Prostate gland (tissue), 2 donors: ENCODE data around the gene HABP2. TPM values are rescaled to one million over a fixed set of nuclear protein-coding genes. Genes with fewer than 3 reads are reported as not detected.

Experiments used
- DNase-seq: peaks from one replicate; pipeline ENCODE4 v3.0.0-alpha.2; 2019; ENCODE audit warnings: low spot score
- H3K27ac ChIP-seq, 2 donors: fragments of 200-600 bp; sonication (generic); 2 replicates each; pipeline ENCODE4 v1.5.1; 2017 to 2019
- H3K27me3 ChIP-seq: fragments of 200-600 bp; sonication (generic); replicated peaks from 2 replicates; pipeline ENCODE4 v1.5.1; 2019; ENCODE audit not compliant: insufficient read depth
- H3K36me3 ChIP-seq, 2 donors: fragments of 200-600 bp; sonication (generic); 1 replicate in 1 of 2; 2 replicates in 1 of 2; pipeline versions ENCODE4 v1.5.1 to v1.8.1; 2017 to 2019
- H3K4me1 ChIP-seq: fragments of 200-600 bp; sonication (generic); replicated peaks from 2 replicates; pipeline ENCODE4 v1.5.1; 2019
- H3K4me3 ChIP-seq, 2 donors: fragments of 200-600 bp; sonication (generic); 2 replicates each; pipeline ENCODE4 v1.5.1; 2017 to 2019
- H3K9me3 ChIP-seq: fragments of 200-600 bp; sonication (generic); 2 replicates; pipeline ENCODE4 v1.5.1; 2017
- POLR2A ChIP-seq: fragments of 450-650 bp; IDR thresholded peaks from one replicate; pipeline ENCODE4 v1.6.1; 2016; ENCODE audit warnings: antibody characterized with exemption, mild to moderate bottlenecking
- POLR2AphosphoS5 ChIP-seq: sonication (generic); formaldehyde crosslinking; IDR thresholded peaks from one replicate; pipeline ENCODE4 v1.6.1; 2017; ENCODE audit warnings: antibody characterized with exemption
- WGBS: methylation state at CpG from one replicate; pipeline ENCODE4 v1.1.5; 2018; 5-methylcytosine and 5-hydroxymethylcytosine counted together
- intact Hi-C: fragments of 100-400 bp; cut with DNase I; formaldehyde crosslinking; loops from one replicate; pipeline ENCODE4 v1.14.2; 2022
- total RNA-seq, 2 donors: library from RNA; depleted of rRNA; stranded (reverse); fragments of >200 nt; gene quantifications; one replicate each; pipeline ENCODE4 v1.1.0, GENCODE V29; 2016
- TF ChIP-seq, protein P1 (sequence below), 4 experiments: fragments of 200-600 bp in 2 of 4; fragments of 450-650 bp in 2 of 4; sonication (generic) in 2 of 4; IDR thresholded peaks; 1 replicate in 3 of 4; 2 replicates in 1 of 4; pipeline ENCODE4 v1.5.1; 2016 to 2019; ENCODE audit warnings: antibody characterized with exemption in 4 of 4, mild to moderate bottlenecking in 2 of 4, moderate library complexity in 2 of 4

Gene HABP2
- total RNA-seq, 2 donors from 2014 or later, result 0.17 TPM; not detected in 1

DNA sequence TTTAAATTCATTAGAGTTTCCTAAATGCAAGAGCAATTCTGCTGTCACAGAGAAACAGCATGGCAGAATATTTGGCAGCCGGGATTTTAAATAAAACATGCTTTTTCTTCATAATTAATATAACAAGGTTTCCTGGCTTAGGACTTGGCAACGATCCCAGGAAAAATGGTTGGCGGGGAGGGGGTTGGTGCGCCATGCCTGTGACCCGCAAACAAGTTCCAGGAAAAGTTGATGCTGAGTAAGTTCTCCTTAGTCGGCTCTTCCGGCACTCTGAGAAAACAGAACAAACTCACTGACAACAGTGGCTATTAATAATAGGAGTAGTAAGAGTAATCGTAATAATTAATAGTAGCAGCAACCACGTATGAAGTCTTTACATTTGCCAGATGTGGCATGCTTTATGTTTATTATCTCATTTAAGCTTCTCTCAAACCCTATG lies 4.6 kb downstream of the HABP2 start:
- H3K36me3 ChIP-seq, result no peaks in the 10 kb centered on the region
- H3K27ac ChIP-seq, result no peak overlapping the region
- TF ChIP-seq POLR2A (no peak), POLR2AphosphoS5 (no peak)
- TF ChIP-seq, protein P1, sequence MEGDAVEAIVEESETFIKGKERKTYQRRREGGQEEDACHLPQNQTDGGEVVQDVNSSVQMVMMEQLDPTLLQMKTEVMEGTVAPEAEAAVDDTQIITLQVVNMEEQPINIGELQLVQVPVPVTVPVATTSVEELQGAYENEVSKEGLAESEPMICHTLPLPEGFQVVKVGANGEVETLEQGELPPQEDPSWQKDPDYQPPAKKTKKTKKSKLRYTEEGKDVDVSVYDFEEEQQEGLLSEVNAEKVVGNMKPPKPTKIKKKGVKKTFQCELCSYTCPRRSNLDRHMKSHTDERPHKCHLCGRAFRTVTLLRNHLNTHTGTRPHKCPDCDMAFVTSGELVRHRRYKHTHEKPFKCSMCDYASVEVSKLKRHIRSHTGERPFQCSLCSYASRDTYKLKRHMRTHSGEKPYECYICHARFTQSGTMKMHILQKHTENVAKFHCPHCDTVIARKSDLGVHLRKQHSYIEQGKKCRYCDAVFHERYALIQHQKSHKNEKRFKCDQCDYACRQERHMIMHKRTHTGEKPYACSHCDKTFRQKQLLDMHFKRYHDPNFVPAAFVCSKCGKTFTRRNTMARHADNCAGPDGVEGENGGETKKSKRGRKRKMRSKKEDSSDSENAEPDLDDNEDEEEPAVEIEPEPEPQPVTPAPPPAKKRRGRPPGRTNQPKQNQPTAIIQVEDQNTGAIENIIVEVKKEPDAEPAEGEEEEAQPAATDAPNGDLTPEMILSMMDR (IDR thresholded peaks at IDR 0.05), result no peak
- no peaks in the 10 kb centered on the region for H3K9me3 ChIP-seq
- H3K4me1 ChIP-seq, result no peaks in the 10 kb centered on the region
- H3K4me3 ChIP-seq, result no peak overlapping the region
- intact Hi-C loops, result no loop called here
- no peaks in the 10 kb centered on the region for H3K27me3 ChIP-seq
- 51% methylated on average over 9 of the region's 9 CpGs for WGBS
- DNase-seq, result no peak

DNA sequence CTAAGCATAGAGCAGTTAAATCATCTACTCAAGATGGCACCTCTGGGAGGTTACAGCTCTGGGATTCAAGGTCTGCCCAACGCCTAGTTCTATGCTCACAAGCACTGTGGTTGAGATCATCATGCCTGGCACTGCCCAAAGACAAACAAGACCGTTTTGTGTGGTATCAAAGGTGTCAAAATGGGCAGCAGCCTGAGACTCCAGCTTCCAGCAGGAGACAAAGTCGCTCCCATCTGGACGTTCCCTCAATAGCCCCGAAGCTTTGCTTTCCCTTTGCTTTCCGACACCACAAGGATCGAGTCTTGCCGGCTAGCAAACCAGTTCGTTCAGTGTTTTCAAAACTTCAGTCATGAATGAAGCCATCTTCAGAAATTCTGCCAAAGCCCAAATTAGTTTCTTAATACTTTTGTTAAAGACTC lies 5.1 kb downstream of the HABP2 start:
- no peak for TF ChIP-seq POLR2A
- TF ChIP-seq POLR2AphosphoS5, result no peak
- TF ChIP-seq, protein P1 (IDR thresholded peaks at IDR 0.05), result no peak
- H3K4me3 ChIP-seq, result no peak overlapping the region
- intact Hi-C loops, result no loop called here
- no peaks in the 10 kb centered on the region for H3K36me3 ChIP-seq
- 23% methylated on average over 9 of the region's 9 CpGs for WGBS
- H3K27ac ChIP-seq, result no peak overlapping the region
- no peaks in the 10 kb centered on the region for H3K27me3 ChIP-seq
- DNase-seq, result no peak
- no peaks in the 10 kb centered on the region for H3K9me3 ChIP-seq
- no peaks in the 10 kb centered on the region for H3K4me1 ChIP-seq

- 88% methylated on average over 5 of the region's 5 CpGs for WGBS
- no peak overlapping the region for H3K27ac ChIP-seq
- TF ChIP-seq POLR2A (no peak), POLR2AphosphoS5 (no peak)
- TF ChIP-seq, protein P1 (IDR thresholded peaks at IDR 0.05), result no peak
- no peaks in the 10 kb centered on the region for H3K4me1 ChIP-seq
- H3K27me3 ChIP-seq, result no peaks in the 10 kb centered on the region
- intact Hi-C loops, result loop anchor here (5.0 kb wide), 1 partner anchor 1083 kb away; no protein-coding TSS in a partner anchor
- H3K9me3 ChIP-seq, result no peaks in the 10 kb centered on the region
- no peaks in the 10 kb centered on the region for H3K36me3 ChIP-seq
- DNase-seq, result no peak
- H3K4me3 ChIP-seq, result no peak overlapping the region
These were observed 7.2 kb downstream of the HABP2 start for GRCh38 chr10:113560071-113560470.

DNA sequence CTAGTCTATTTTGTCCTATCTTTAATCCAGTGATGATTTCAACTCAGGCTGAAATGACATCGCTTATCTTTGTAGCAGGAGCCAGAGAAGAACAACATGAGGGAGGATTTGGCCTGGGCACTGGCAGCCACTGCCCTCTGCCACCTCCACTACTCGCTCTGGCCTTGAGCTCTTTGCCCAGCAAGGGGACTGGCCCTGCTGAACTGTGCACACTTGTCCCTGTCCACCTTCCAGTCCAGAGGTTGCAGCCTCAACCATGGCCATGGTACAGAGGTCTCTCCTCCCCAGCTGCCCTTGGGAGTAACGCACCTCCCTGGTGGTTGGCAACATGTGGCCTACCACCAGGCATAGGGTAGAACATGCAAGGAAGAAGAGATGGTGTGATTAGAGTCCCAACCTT lies 8.4 kb downstream of the HABP2 start:
- Histone ChIP-seq H3K4me1 (no peaks in the 10 kb centered on the region), H3K4me3 (no peak overlapping the region), H3K27me3 (no peaks in the 10 kb centered on the region), H3K9me3 (no peaks in the 10 kb centered on the region), H3K36me3 (no peaks in the 10 kb centered on the region), H3K27ac (no peak overlapping the region)
- WGBS, result 97% methylated on average over 3 of the region's 3 CpGs
- intact Hi-C loops, result loop anchor here (5.0 kb wide), 1 partner anchor 1084 kb away; no protein-coding TSS in a partner anchor
- TF ChIP-seq POLR2AphosphoS5 (no peak), POLR2A (no peak)
- TF ChIP-seq, protein P1 (IDR thresholded peaks at IDR 0.05), result no peak
- no peak for DNase-seq

DNA sequence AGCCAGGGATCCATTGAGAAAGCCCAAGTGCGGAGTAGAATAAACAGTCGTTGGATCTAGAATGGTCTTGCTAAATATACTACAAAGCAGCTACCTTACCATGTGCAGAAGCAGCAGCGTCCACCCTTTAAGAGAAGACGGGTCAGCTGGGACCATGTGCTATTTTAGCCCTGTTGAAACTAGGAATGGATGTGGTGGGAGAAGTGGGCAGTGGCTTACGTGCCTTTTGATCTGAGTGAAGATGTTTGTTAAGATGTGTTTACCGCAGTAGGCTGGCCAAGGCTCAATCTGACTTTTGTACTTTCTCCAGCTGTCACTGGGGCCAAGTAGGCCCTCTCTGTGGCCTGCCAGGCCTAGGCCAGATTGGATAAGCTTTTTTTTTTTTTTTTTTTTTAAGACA lies 9.2 kb downstream of the HABP2 start:
- Histone ChIP-seq H3K4me1 (no peaks in the 10 kb centered on the region), H3K9me3 (no peaks in the 10 kb centered on the region), H3K36me3 (no peaks in the 10 kb centered on the region), H3K4me3 (no peak overlapping the region), H3K27me3 (no peaks in the 10 kb centered on the region), H3K27ac (no peak overlapping the region)
- intact Hi-C loops, result loop anchor here (5.0 kb wide), 1 partner anchor 1085 kb away; no protein-coding TSS in a partner anchor
- 94% methylated on average over 6 of the region's 6 CpGs for WGBS
- no peak for DNase-seq
- no peak for TF ChIP-seq POLR2AphosphoS5
- TF ChIP-seq, protein P1 (IDR thresholded peaks at IDR 0.05), result no peak
- TF ChIP-seq POLR2A, result no peak
